Measurements from ENCODE around the gene XKR8.
A peak's percentile ranks its signal among the peaks of the same experiment; 100 is the strongest.
"Not testable (repeated sequence)": the region's sequence is repeated elsewhere in the genome, so short reads cannot be mapped to it uniquely, and the experiment has no call there.

The XKR8 gene

DNA sequence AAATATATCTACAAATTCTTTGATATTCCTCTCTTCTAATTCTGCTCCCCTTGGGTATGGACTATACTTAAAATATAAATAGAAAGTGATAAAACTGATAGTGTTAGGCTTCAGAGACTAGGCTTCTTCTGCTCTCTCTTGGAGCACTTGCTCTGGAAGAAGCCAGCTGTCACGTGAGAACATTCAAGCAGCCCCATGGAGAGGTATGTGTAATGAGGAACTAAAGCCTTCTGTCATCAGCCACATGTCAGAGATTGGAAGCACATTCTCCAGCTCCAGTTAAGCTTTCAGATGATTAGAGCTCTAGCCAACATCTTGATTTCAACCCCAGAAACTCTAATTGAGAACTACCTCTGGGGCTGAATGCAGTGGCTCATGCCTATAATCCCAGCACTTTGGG is 34.3 kb downstream of the XKR8 start:
- DNase-seq, result peak; percentile 35

GRCh38 chr1:27994526-27994925 is 34.8 kb downstream of the XKR8 start:
- not testable (repeated sequence) for DNase-seq

DNA sequence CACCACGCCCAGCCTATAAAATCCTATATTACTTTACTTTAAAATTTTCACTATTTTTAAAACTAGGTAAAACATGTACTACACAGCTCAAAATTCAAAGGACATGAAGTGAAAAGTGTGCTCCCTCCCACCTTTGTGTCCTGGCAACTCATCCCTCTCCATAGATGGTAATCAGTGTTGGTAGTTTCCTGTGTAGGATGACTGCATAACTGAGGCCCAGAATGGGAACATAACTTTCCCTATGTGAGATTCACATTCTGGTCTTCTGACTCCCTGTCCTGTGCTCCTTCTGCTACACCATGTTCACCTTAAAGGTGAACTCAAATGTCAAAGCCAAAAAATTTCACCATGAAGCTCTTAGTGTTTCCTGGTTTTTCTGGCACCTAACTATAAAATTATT is 39.3 kb downstream of the XKR8 start:
- DNase-seq, result no peak

GRCh38 chr1:28002600-28002999 is 42.8 kb downstream of the XKR8 start:
- no peak for DNase-seq

GRCh38 chr1:28003117-28003516 is 43.3 kb downstream of the XKR8 start:
- not testable (repeated sequence) for DNase-seq

DNA sequence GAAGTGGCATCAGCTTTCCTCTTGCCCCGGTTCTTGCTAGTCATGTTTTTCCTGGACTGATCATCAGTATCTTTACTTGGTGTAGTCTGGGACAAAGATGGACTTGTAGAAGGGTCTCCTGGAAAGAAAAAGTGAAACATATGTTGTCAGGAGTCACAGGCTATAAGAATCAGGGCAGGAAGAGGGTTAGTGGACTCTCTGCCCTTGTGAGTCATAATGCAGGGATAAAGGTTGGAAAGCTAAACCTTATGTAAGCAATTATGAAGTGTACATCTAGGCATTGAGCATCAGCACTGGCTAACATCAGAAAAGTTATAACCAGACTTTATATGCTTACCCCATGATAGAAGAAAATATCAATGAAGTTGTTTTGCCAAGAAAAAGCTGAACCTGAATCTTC is 51.2 kb downstream of the XKR8 start:
- no peak for DNase-seq

All from NCI-H2171 treated with DMSO at 0.1 percent for 48 hours (cell line).